ENCODE measurements around the gene ERG.

Gene ERG

GRCh38 chr21:38498057-38498833, at the start of gene ERG:
TSS of gene ERG (minus strand) at chr21:38498477. CDS start at chr21:38498380, 97 bp downstream.
- no peak for DNase-seq (ENCODE audit: low read depth in 2 of 2)

- no peak for DNase-seq (ENCODE audit: low read depth in 2 of 2)
Observed at GRCh38 chr21:38544661-38545060, 46.4 kb upstream of the ERG start.

- no peak for DNase-seq (ENCODE audit: low read depth in 2 of 2)
Observed at GRCh38 chr21:38542263-38542662, 44.0 kb upstream of the ERG start.

- no peak for DNase-seq (ENCODE audit: low read depth in 2 of 2)
Observed at GRCh38 chr21:38538353-38538752, 40.1 kb upstream of the ERG start.

GRCh38 chr21:38534591-38534990, 36.3 kb upstream of the ERG start:
- no peak for DNase-seq (ENCODE audit: low read depth in 2 of 2)

- DNase-seq (ENCODE audit: low read depth in 2 of 2), result no peak
Observed at GRCh38 chr21:38533887-38534286, 35.6 kb upstream of the ERG start.

- DNase-seq (ENCODE audit: low read depth in 2 of 2), result no peak
Observed at GRCh38 chr21:38531591-38531990, 33.3 kb upstream of the ERG start.

- no peak for DNase-seq (ENCODE audit: low read depth in 2 of 2)
Observed at GRCh38 chr21:38531039-38531541, 32.8 kb upstream of the ERG start.

- DNase-seq (ENCODE audit: low read depth in 2 of 2), result no peak
Observed at GRCh38 chr21:38527737-38528136, 29.5 kb upstream of the ERG start.

GRCh38 chr21:38525454-38525853, 27.2 kb upstream of the ERG start:
- no peak for DNase-seq (ENCODE audit: low read depth in 2 of 2)

GRCh38 chr21:38524168-38525153, 26.2 kb upstream of the ERG start:
- no peak for DNase-seq (ENCODE audit: low read depth in 2 of 2)

GRCh38 chr21:38520511-38520910, 22.2 kb upstream of the ERG start:
- no peak for DNase-seq (ENCODE audit: low read depth in 2 of 2)

- no peak for DNase-seq (ENCODE audit: low read depth in 2 of 2)
Observed at GRCh38 chr21:38511662-38512243, 13.5 kb upstream of the ERG start.

GRCh38 chr21:38511198-38511597, 12.9 kb upstream of the ERG start:
- DNase-seq (ENCODE audit: low read depth in 2 of 2), result no peak

- no peak for DNase-seq (ENCODE audit: low read depth in 2 of 2)
Observed at GRCh38 chr21:38507374-38507942, 9.2 kb upstream of the ERG start.

GRCh38 chr21:38506661-38507281, 8.5 kb upstream of the ERG start:
- DNase-seq (ENCODE audit: low read depth in 2 of 2), result no peak

- no peak for DNase-seq (ENCODE audit: low read depth in 2 of 2)
Observed at GRCh38 chr21:38505654-38506523, 7.6 kb upstream of the ERG start.

GRCh38 chr21:38504066-38504465, 5.8 kb upstream of the ERG start:
- DNase-seq (ENCODE audit: low read depth in 2 of 2), result no peak

GRCh38 chr21:38503583-38503982, 5.3 kb upstream of the ERG start:
- DNase-seq (ENCODE audit: low read depth in 2 of 2), result no peak

GRCh38 chr21:38500073-38500472, 1.8 kb upstream of the ERG start:
- DNase-seq (ENCODE audit: low read depth in 2 of 2), result no peak

Measured in stimulated activated CD4-positive, alpha-beta T cell treated with anti-CD3 and anti-CD28 coated beads, Interleukin-4, amount 100 ng/mL, for 48 hours (primary cell).